ENCODE measurements around the gene IFITM2. TPM values are rescaled to one million over a fixed set of nuclear protein-coding genes. Genes with fewer than 3 reads are reported as not detected.
A peak's percentile ranks its signal among the peaks of the same experiment; 100 is the strongest.

IFITM2 gene
- total and polyA plus RNA-seq, 4 donors = 75.7 to 4,189 (median 860) TPM

DNA sequence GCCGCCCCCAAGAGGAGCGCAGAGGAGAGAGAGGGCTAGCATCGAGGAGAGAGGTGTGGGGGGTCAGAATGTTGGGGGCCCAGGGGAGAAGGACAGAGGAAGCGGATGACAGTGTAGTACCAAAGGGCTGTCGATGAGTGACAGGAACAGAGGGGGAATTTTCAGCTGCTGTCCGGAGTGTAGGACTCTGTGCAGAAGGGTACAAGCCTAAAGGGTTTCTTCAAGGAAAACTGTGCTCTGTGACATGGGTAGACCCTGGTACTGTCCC is 34.8 kb upstream of the IFITM2 start:
- Histone ChIP-seq H3K36me3 (ENCODE audit: control insufficient read depth in 4 of 4, insufficient read depth in 4 of 4, low read length in 4 of 4) (no peaks in the 10 kb centered on the region), H3K9ac (ENCODE audit: insufficient read depth in 1 of 2, low read length in 2 of 2) (no peak overlapping the region), H3K27ac (ENCODE audit: low read depth in 1 of 2, low read length in 1 of 2) (no peak overlapping the region), H3K4me3 (no peak overlapping the region), H3K4me1 (ENCODE audit: control insufficient read depth in 5 of 5, insufficient read depth in 5 of 5, low read length in 5 of 5) (peaks cover 0 to 12% (median 0%) of the 10 kb centered on the region in 5 donors), H3K9me3 (ENCODE audit: control insufficient read depth in 4 of 4, insufficient read depth in 3 of 4, low read length in 3 of 4) (no peaks in the 10 kb centered on the region), H3K27me3 (ENCODE audit: control insufficient read depth in 3 of 3, insufficient read depth in 3 of 3, low read length in 2 of 3) (peaks cover 0 to 33% (median 6%) of the 10 kb centered on the region in 3 donors)
- no peak for ATAC-seq (ENCODE audit: insufficient read depth, low FRiP score)
- no peak for TF ChIP-seq CTCF (IDR thresholded peaks at IDR 0.05; ENCODE audit: control extremely low read depth, extremely low read depth)
- WGBS, 2 donors = 87 to 90% methylated on average over 6 of the region's 6 CpGs
- DNase-seq = no peak

- ATAC-seq (ENCODE audit: insufficient read depth, low FRiP score) = no peak
- Histone ChIP-seq H3K4me3 (no peak overlapping the region), H3K27ac (ENCODE audit: low read depth in 1 of 2, low read length in 1 of 2) (no peak overlapping the region), H3K27me3 (ENCODE audit: control insufficient read depth in 3 of 3, insufficient read depth in 3 of 3, low read length in 2 of 3) (peaks cover 0 to 56% (median 17%) of the 10 kb centered on the region in 3 donors), H3K9ac (ENCODE audit: insufficient read depth in 1 of 2, low read length in 2 of 2) (no peak overlapping the region), H3K9me3 (ENCODE audit: control insufficient read depth in 4 of 4, insufficient read depth in 3 of 4, low read length in 3 of 4) (no peaks in the 10 kb centered on the region), H3K4me1 (ENCODE audit: control insufficient read depth in 5 of 5, insufficient read depth in 5 of 5, low read length in 5 of 5) (peaks cover 0 to 15% (median 0%) of the 10 kb centered on the region in 5 donors), H3K36me3 (ENCODE audit: control insufficient read depth in 4 of 4, insufficient read depth in 4 of 4, low read length in 4 of 4) (no peaks in the 10 kb centered on the region)
- DNase-seq = no peak
- TF ChIP-seq CTCF (IDR thresholded peaks at IDR 0.05; ENCODE audit: control extremely low read depth, extremely low read depth) = no peak
These were observed 31.4 kb upstream of the IFITM2 start for GRCh38 chr11:276219-276618.

DNA sequence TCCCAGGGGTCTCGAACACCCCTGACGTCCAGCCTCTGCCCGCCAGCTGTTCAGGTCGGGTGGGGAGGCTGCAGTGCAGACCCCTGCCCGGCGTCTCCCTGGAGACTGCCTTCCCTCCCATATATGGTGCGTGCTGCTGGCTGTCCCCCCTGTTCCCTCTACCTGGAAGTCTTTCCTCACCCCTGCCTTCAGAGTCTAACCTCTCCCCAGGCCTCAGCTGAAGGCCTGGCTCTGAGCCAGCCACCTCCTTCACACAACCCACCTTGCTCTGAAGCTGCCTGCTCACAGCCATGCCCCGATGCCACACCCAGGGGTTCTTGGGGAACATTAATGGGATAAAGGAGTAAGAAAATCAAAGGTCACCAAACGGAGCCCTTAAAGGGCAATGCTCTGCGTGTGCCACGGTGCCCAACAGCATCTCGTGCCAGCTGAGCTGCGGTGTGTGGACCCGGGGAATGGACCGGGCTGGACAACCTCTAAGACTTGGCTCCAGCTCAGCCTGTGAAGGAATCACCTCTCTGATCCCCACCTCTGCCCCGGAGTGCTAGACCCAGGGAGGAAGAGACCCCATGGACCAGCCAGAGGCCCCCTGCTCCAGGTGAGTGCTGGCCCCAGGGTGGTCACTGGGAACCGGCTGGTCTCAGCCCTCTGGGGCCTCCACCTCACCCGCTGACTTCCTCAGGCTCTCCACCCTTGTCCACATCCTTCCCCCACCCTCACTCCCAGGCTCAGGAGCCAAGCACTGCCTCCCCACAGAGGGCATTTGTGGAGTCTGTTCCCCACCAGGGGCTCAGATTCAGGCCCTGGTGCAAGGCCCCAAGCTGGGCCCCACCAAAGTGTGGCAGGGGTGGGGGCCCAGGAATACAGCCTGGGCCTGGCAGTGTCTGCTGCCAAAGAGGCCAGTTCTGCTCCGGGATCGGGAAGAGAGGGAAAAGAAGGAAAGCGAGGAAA is 29.3 kb upstream of the IFITM2 start, which contains the start of gene NLRP6:
Gene NLRP6 (plus strand): TSS at position 407 of the 951 bp plus-strand sequence. CDS start 163 bp downstream, at position 570.
- ATAC-seq (ENCODE audit: insufficient read depth, low FRiP score) = no peak
- H3K27me3 ChIP-seq (ENCODE audit: control insufficient read depth in 3 of 3, insufficient read depth in 3 of 3, low read length in 2 of 3) = peaks cover 0 to 70% (median 32%) of the 10 kb centered on the region in 3 donors
- H3K27ac ChIP-seq (ENCODE audit: low read depth in 1 of 2, low read length in 1 of 2) = no peak within 1 kb of the TSS
- H3K4me3 ChIP-seq = peak within 1 kb of the TSS; percentile 5
- WGBS, 2 donors = 66 to 77% methylated on average over 21 of the region's 21 CpGs
- no peaks in the 10 kb centered on the region for H3K9me3 ChIP-seq (ENCODE audit: control insufficient read depth in 4 of 4, insufficient read depth in 3 of 4, low read length in 3 of 4)
- no peak for TF ChIP-seq CTCF (IDR thresholded peaks at IDR 0.05; ENCODE audit: control extremely low read depth, extremely low read depth)
- H3K9ac ChIP-seq (ENCODE audit: insufficient read depth in 1 of 2, low read length in 2 of 2) = no peak within 1 kb of the TSS
- DNase-seq = no peak
- H3K36me3 ChIP-seq (ENCODE audit: control insufficient read depth in 4 of 4, insufficient read depth in 4 of 4, low read length in 4 of 4) = no peaks in the 10 kb centered on the region
- H3K4me1 ChIP-seq (ENCODE audit: control insufficient read depth in 5 of 5, insufficient read depth in 5 of 5, low read length in 5 of 5) = peaks cover 0 to 15% (median 0%) of the 10 kb centered on the region in 5 donors

Measured in lung (tissue), 12 donors.